Medulla oblongata (tissue), 1 donor: ENCODE results near the gene SFT2D1.

Experiments
- DNase-seq: peaks from one replicate; pipeline ENCODE4 v3.0.0-alpha.2; 2015; ENCODE audit errors: extremely low spot score

The SFT2D1 gene

GRCh38 chr6:166277892-166278578, 64.3 kb downstream of the SFT2D1 start:
- DNase-seq, result no peak

GRCh38 chr6:166277018-166277417, 65.3 kb downstream of the SFT2D1 start:
- peak; percentile 92 for DNase-seq

- DNase-seq, result peak; percentile 82
These were observed 66.6 kb downstream of the SFT2D1 start for GRCh38 chr6:166275714-166276166.

GRCh38 chr6:166274739-166275370, 67.5 kb downstream of the SFT2D1 start:
- DNase-seq, result no peak

- DNase-seq, result no peak
These were observed 68.2 kb downstream of the SFT2D1 start for GRCh38 chr6:166274163-166274562.

GRCh38 chr6:166271376-166271765, 71.0 kb downstream of the SFT2D1 start:
- DNase-seq, result no peak

- no peak for DNase-seq
These were observed 71.5 kb downstream of the SFT2D1 start for GRCh38 chr6:166270706-166271375.
